GM12878 (cell line): ENCODE data around the gene PITPNM3. TPM values are rescaled to one million over a fixed set of nuclear protein-coding genes. Genes with fewer than 3 reads are reported as not detected.

Experiments used
- ATAC-seq: fragments of 200-7000 bp; cut with Tn5 transposase; 3 replicates; pipeline ENCODE4 v1.9.1; 2020; ENCODE audit warnings: mild to moderate bottlenecking, moderate library complexity
- BruUV-seq: library from RNA; stranded (reverse); fragments of 400-500 nt; replicated peaks from 2 replicates; lab custom pipeline; 2021; lab: Mats Ljungman, UMichigan
- CTCF ChIA-PET: fragments of 300-600 bp; sonication (Branson Sonifier 250); formaldehyde crosslinking; extraction: SDS; loops from one replicate; lab custom pipeline; 2021; ENCODE audit warnings: inconsistent platforms; lab: Yijun Ruan, JAX
- POLR2A ChIA-PET: fragments of 350-600 bp; formaldehyde crosslinking; extraction: SDS; loops from one replicate; lab custom pipeline; 2021; ENCODE audit warnings: inconsistent platforms; lab: Charles Lee
- RAD21 ChIA-PET: fragments of 300-600 bp; sonication (Branson Sonifier 250); formaldehyde crosslinking; loops from one replicate; lab custom pipeline; 2023; ENCODE audit warnings: antibody characterized with exemption; ENCODE audit not compliant: unreplicated experiment; lab: Charles Lee
- SMC1A ChIA-PET: fragments of 300-600 bp; sonication (Branson Sonifier 250); formaldehyde crosslinking; loops from one replicate; lab custom pipeline; 2023; ENCODE audit not compliant: unreplicated experiment, uncharacterized antibody; lab: Charles Lee
- DNase-seq: peaks from one replicate; pipeline ENCODE4 v3.0.0-alpha.2; 2011; ENCODE audit warnings: low read depth, low spot score
- FAIRE-seq: peaks from 3 replicates; lab custom pipeline; 2011; peaks lifted over from hg19 to GRCh38; lab: Jason Lieb, UNC
- H2AFZ ChIP-seq: 2 replicates; pipeline ENCODE4 v1.6.0; 2011; ENCODE audit warnings: low read depth, low read length, control low read depth; ENCODE audit not compliant: control insufficient read depth
- H3K27ac ChIP-seq: 2 replicates; pipeline ENCODE4 v1.5.1; 2011; ENCODE audit warnings: control low read depth; ENCODE audit not compliant: control insufficient read depth, insufficient read depth
- H3K27me3 ChIP-seq, 2 experiments: replicated peaks in 1 of 2; 2 replicates each; pipeline versions ENCODE4 v1.6.0 to v1.6.1; 2011; ENCODE audit warnings: low read length in 1 of 2; ENCODE audit not compliant: control insufficient read depth in 2 of 2, insufficient read depth in 2 of 2
- H3K36me3 ChIP-seq, 2 experiments: 2 replicates each; pipeline ENCODE4 v1.5.1; 2011; ENCODE audit warnings: low read length in 1 of 2; ENCODE audit not compliant: control insufficient read depth in 2 of 2, insufficient read depth in 2 of 2
- H3K4me1 ChIP-seq: 2 replicates; pipeline ENCODE4 v1.6.1; 2011; ENCODE audit warnings: mild to moderate bottlenecking, low read length, moderate library complexity, mixed read lengths; ENCODE audit not compliant: control insufficient read depth, insufficient read depth
- H3K4me2 ChIP-seq: 2 replicates; pipeline ENCODE4 v1.6.0; 2011; ENCODE audit warnings: control low read depth; ENCODE audit not compliant: control insufficient read depth, insufficient read depth
- H3K4me3 ChIP-seq: fragments of 200-600 bp; sonication (generic); 2 replicates; pipeline ENCODE4 v1.5.1; 2016
- H3K79me2 ChIP-seq: 2 replicates; pipeline ENCODE4 v1.6.0; 2011; ENCODE audit warnings: low read length; ENCODE audit not compliant: control insufficient read depth, insufficient read depth
- H3K9ac ChIP-seq: 2 replicates; pipeline ENCODE4 v1.8.0; 2011; ENCODE audit warnings: low read length, control low read depth, mixed read lengths; ENCODE audit not compliant: control insufficient read depth, insufficient read depth
- H3K9me3 ChIP-seq: replicated peaks from 3 replicates; pipeline ENCODE4 v1.5.1; 2011; ENCODE audit warnings: mild to moderate bottlenecking, low read length; ENCODE audit not compliant: control insufficient read depth, insufficient read depth
- H4K20me1 ChIP-seq: 2 replicates; pipeline ENCODE4 v1.6.0; 2011; ENCODE audit not compliant: control insufficient read depth, insufficient read depth
- ASH2L ChIP-seq: fragments of 300-600, 200-600 bp; sonication (generic); IDR thresholded peaks from 2 replicates; pipeline ENCODE4 v1.6.1; 2017; ENCODE audit warnings: low read depth, mild to moderate bottlenecking, borderline replicate concordance
- ATF3 ChIP-seq: IDR thresholded peaks from 2 replicates; pipeline ENCODE4 v1.6.1; 2011; ENCODE audit warnings: low read depth, mild to moderate bottlenecking, low read length, moderate library complexity, borderline replicate concordance; ENCODE audit errors: extremely low read depth
- BACH1 ChIP-seq: fragments of 450-650 bp; IDR thresholded peaks from 2 replicates; pipeline ENCODE4 v1.6.1; 2017; ENCODE audit warnings: mild to moderate bottlenecking, borderline replicate concordance
- BCL11A ChIP-seq: IDR thresholded peaks from 2 replicates; pipeline ENCODE4 v1.6.1; 2011; ENCODE audit warnings: low read depth, low read length
- CHD1 ChIP-seq: IDR thresholded peaks from 2 replicates; pipeline ENCODE4 v1.6.1; 2012; ENCODE audit warnings: low read depth, low read length, improper control_type of control experiment
- HCFC1 ChIP-seq: fragments of 150-350 bp; IDR thresholded peaks from 2 replicates; pipeline ENCODE4 v1.6.1; 2014; ENCODE audit warnings: low read length
- RCOR1 ChIP-seq: conservative IDR thresholded peaks from 2 replicates; pipeline ENCODE4 v1.6.1; 2012; ENCODE audit warnings: low read depth, low read length, improper control_type of control experiment
- RUNX3 ChIP-seq: IDR thresholded peaks from 2 replicates; pipeline ENCODE4 v1.6.1; 2012; ENCODE audit warnings: low read length, inconsistent platforms
- SMC3 ChIP-seq: IDR thresholded peaks from 2 replicates; pipeline ENCODE4 v1.6.1; 2011; ENCODE audit warnings: low read length, improper control_type of control experiment, borderline replicate concordance
- SPI1 ChIP-seq: IDR thresholded peaks from 2 replicates; pipeline ENCODE4 v1.6.1; 2011; ENCODE audit warnings: low read depth, mild to moderate bottlenecking, low read length, moderate library complexity, borderline replicate concordance; ENCODE audit not compliant: insufficient read depth
- SUPT20H ChIP-seq: IDR thresholded peaks from 2 replicates; pipeline ENCODE4 v1.6.1; 2011; ENCODE audit warnings: low read depth, mild to moderate bottlenecking, low read length, moderate library complexity, borderline replicate concordance; ENCODE audit not compliant: control insufficient read depth
- YBX1 ChIP-seq: fragments of 450-650 bp; IDR thresholded peaks from 2 replicates; pipeline ENCODE4 v1.6.1; 2016; ENCODE audit warnings: antibody characterized with exemption
- ZBTB33 ChIP-seq: fragments of 450-650 bp; IDR thresholded peaks from 2 replicates; pipeline ENCODE4 v1.6.1; 2017; ENCODE audit warnings: mild to moderate bottlenecking
- WGBS: methylation state at CpG from one replicate; pipeline ENCODE4 v1.1.6; 2016; ENCODE audit warnings: low lambda C conversion rate; ENCODE audit not compliant: insufficient replicate concordance, insufficient coverage; ENCODE audit errors: missing lambda C conversion rate; 5-methylcytosine and 5-hydroxymethylcytosine counted together
- in situ Hi-C: fragments of 300-500 bp; cut with MboI; formaldehyde crosslinking; loops from 9 replicates; pipeline ENCODE4 v1.14.3; 2018; ENCODE audit warnings: mixed read lengths
- intact Hi-C: fragments of 100-400 bp; cut with micrococcal nuclease; formaldehyde crosslinking; loops from one replicate; pipeline ENCODE4 v1.14.2; 2022; ENCODE audit not compliant: unreplicated experiment
- polyA plus RNA-seq, 11 experiments: library from polyadenylated mRNA; depleted of rRNA in 4 of 11; unstranded in 6 of 11; stranded (reverse) in 5 of 11; fragments of >200 nt; fragmentation: Nextera tagmentation in 4 of 11; fragmentation: Illumina TruSeq in 1 of 11; extraction: Ambion mirVana in 4 of 11; extraction: Trizol in 1 of 11; gene quantifications; 1 replicate in 1 of 11; 2 replicates in 10 of 11; pipeline versions ENCODE4 v1.2.1 to v1.2.3, GENCODE V29; 2011 to 2016; ENCODE audit warnings: inconsistent platforms in 2 of 11, missing spikeins in 2 of 11, low read depth in 1 of 11
- total RNA-seq, 4 experiments: library from RNA; depleted of rRNA in 3 of 4; stranded (reverse); fragments of >200 nt in 3 of 4; fragmentation: Illumina TruSeq in 1 of 4; extraction: Trizol in 1 of 4; gene quantifications; 2 replicates each; pipeline versions ENCODE4 v1.2.1 to v1.2.3, GENCODE V29; 2013 to 2021
- TF ChIP-seq, protein P1 (sequence below), 3 experiments: IDR thresholded peaks in 2 of 3; conservative IDR thresholded peaks in 1 of 3; 2 replicates each; pipeline ENCODE4 v1.5.1; 2011; ENCODE audit warnings: low read depth in 3 of 3, low read length in 3 of 3, mild to moderate bottlenecking in 3 of 3, control low read depth in 2 of 3, moderate library complexity in 2 of 3, inconsistent platforms in 1 of 3, mixed read lengths in 1 of 3; ENCODE audit not compliant: control insufficient read depth in 2 of 3, insufficient read depth in 1 of 3; ENCODE audit errors: extremely low read depth in 1 of 3

Gene PITPNM3
- total and polyA plus RNA-seq, 10 of the 15 experiments (the other 5 are each of a cell fraction or from before 2014, with no cell fraction given) = 0.02 to 0.49 (median 0.19) TPM; not detected in 1

DNA sequence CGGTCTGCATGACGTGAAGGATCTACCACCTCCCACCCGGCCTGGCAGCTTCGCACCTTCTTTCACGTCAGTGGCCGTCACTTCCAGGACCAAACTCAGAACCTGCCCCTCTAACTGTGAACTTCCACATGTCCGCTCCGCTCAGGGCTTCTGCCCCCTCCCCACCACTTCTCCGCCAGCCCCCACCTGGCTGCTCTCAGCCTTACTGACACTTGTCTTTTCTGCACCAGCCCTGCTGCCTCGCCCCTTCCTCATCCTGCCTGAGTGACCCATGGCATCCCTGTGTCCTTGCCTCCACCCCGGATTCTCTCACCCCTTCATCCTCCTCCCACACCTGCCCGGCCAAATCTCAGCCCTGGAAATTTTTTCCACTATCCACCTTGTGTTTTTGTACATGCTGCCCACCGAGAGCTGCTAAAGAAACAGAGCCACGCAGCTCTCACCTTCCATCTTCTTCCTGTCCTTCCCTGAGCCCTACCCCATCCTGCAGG, 97.8 kb downstream of the PITPNM3 start:
- no peak for DNase-seq
- POLR2A ChIA-PET = no interaction called here
- RAD21 ChIA-PET = no interaction called here
- SMC1A ChIA-PET = no interaction called here
- Histone ChIP-seq H3K27ac (no peak overlapping the region), H3K79me2 (no peaks in the 10 kb centered on the region), H3K9ac (no peak overlapping the region), H3K9me3 (no peaks in the 10 kb centered on the region), H3K27me3 (no peaks in the 10 kb centered on the region; a peak in 1 of 4 replicates), H3K4me2 (no peak overlapping the region), H3K36me3 (no peaks in the 10 kb centered on the region), H3K4me3 (no peak overlapping the region), H2AFZ (no peak overlapping the region), H4K20me1 (no peaks in the 10 kb centered on the region), H3K4me1 (peaks cover 17% of the 10 kb centered on the region)
- TF ChIP-seq BACH1 (no peak), SMC3 (no peak), ATF3 (no peak), RUNX3 (no peak), CHD1 (no peak), BCL11A (no peak), RCOR1 (no peak), ASH2L (no peak), HCFC1 (no peak), ZBTB33 (no peak), SUPT20H (no peak), SPI1 (no peak), YBX1 (no peak)
- TF ChIP-seq, protein P1, sequence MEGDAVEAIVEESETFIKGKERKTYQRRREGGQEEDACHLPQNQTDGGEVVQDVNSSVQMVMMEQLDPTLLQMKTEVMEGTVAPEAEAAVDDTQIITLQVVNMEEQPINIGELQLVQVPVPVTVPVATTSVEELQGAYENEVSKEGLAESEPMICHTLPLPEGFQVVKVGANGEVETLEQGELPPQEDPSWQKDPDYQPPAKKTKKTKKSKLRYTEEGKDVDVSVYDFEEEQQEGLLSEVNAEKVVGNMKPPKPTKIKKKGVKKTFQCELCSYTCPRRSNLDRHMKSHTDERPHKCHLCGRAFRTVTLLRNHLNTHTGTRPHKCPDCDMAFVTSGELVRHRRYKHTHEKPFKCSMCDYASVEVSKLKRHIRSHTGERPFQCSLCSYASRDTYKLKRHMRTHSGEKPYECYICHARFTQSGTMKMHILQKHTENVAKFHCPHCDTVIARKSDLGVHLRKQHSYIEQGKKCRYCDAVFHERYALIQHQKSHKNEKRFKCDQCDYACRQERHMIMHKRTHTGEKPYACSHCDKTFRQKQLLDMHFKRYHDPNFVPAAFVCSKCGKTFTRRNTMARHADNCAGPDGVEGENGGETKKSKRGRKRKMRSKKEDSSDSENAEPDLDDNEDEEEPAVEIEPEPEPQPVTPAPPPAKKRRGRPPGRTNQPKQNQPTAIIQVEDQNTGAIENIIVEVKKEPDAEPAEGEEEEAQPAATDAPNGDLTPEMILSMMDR (IDR thresholded peaks at IDR 0.05 in 2 of 3, conservative IDR thresholded peaks at IDR 0.05 in 1 of 3; ENCODE audit: control insufficient read depth in 2 of 3, extremely low read depth in 1 of 3, insufficient read depth in 1 of 3, low read depth in 3 of 3, low read length in 3 of 3) = no peak
- intact Hi-C loops (no loop called here), in situ Hi-C loops (no loop called here)
- CTCF ChIA-PET = no interaction called here
- no peak for ATAC-seq
- no peak for FAIRE-seq
- WGBS = 37% methylated on average over 14 of the region's 14 CpGs
- no TSS peak for BruUV-seq
